Measurements from ENCODE around the gene PSPH.

DNA sequence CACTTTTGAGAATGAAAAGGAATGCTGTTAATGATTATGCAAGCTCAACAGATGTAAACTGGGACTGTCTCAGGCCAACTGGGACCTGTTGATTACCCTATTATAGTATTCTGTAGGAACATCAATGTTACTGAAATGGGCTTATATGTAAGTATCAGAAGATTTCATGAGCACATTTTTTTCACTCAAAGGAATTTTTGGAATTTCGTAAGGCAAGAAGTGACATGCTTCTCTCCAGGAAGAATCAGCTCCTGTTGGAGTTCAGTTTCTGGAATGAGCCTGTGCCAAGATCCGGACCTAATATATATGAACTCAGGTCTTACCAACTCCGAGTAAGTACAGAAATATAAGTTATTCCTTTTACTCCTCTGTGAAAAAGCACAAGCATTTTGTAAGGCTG is 67.7 kb downstream of the PSPH start:
- TF ChIP-seq, protein P1, sequence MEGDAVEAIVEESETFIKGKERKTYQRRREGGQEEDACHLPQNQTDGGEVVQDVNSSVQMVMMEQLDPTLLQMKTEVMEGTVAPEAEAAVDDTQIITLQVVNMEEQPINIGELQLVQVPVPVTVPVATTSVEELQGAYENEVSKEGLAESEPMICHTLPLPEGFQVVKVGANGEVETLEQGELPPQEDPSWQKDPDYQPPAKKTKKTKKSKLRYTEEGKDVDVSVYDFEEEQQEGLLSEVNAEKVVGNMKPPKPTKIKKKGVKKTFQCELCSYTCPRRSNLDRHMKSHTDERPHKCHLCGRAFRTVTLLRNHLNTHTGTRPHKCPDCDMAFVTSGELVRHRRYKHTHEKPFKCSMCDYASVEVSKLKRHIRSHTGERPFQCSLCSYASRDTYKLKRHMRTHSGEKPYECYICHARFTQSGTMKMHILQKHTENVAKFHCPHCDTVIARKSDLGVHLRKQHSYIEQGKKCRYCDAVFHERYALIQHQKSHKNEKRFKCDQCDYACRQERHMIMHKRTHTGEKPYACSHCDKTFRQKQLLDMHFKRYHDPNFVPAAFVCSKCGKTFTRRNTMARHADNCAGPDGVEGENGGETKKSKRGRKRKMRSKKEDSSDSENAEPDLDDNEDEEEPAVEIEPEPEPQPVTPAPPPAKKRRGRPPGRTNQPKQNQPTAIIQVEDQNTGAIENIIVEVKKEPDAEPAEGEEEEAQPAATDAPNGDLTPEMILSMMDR (IDR thresholded peaks at IDR 0.05), result no peak
- no peak for TF ChIP-seq REST (IDR thresholded peaks at IDR 0.05; ENCODE audit: insufficient read depth in 1 of 2, low read depth in 2 of 2, low read length in 1 of 2)
- no peak for TF ChIP-seq SIN3A (IDR thresholded peaks at IDR 0.05; ENCODE audit: borderline replicate concordance, insufficient read depth, low read depth, low read length)
